Measurements from ENCODE around the gene CCT7.

Gene CCT7

DNA sequence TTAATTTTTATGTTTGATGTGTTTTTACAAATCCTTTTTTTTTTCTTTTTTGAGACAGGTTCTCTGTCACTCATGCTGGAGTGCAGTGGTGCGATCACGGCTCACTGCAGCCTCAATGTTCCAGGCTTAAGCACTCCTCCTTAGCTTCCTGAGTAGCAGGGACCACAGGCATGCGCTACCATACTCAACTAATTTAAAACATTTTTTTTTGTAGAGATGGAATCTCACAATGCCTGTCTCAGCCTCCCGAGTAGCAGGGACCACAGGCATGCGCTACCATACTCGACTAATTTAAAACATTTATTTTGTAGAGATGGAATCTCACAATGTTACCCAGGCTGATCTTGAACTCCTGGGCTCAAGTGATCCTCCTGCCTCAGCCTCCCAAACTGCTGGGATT, 28.5 kb upstream of the CCT7 start:
- Histone ChIP-seq H3K4me1 (ENCODE audit: control insufficient read depth, insufficient read depth, low read length) (no peaks in the 10 kb centered on the region), H3K36me3 (ENCODE audit: control insufficient read depth in 2 of 2, insufficient read depth in 1 of 2, low read length in 2 of 2) (no peaks in the 10 kb centered on the region), H3K9me3 (ENCODE audit: control insufficient read depth, insufficient read depth, low read depth, low read length) (no peaks in the 10 kb centered on the region), H3K4me3 (ENCODE audit: low read depth, low read length) (no peak overlapping the region), H3K27ac (ENCODE audit: extremely low read depth, low read depth, low read length) (no peak overlapping the region)
- ChIA-PET CTCF (interaction anchor here (0.6 to 1.2 kb wide), 3 partner anchors 28 to 1751 kb away, joined by 3 to 4 read pairs (median 3); no protein-coding TSS in a partner anchor), POLR2A (no interaction called here)
- no peak for TF ChIP-seq ZNF670 (tag by site-specific recombination; IDR thresholded peaks at IDR 0.05; ENCODE audit: low read depth)
- no peak for TF ChIP-seq ZNF626 (tag by site-specific recombination; IDR thresholded peaks at IDR 0.05)
- TF ChIP-seq SETDB1 (IDR thresholded peaks at IDR 0.05; ENCODE audit: insufficient read length, low read length) = no peak
- no peak for TF ChIP-seq FEZF1 (tag by site-specific recombination; IDR thresholded peaks at IDR 0.05)
- no peak for TF ChIP-seq ZNF155 (tag by site-specific recombination; IDR thresholded peaks at IDR 0.05)
- TF ChIP-seq ZNF510 (tag by site-specific recombination; IDR thresholded peaks at IDR 0.05; ENCODE audit: insufficient replicate concordance) = no peak
- no peak for TF ChIP-seq ZNF426 (tag by site-specific recombination; IDR thresholded peaks at IDR 0.05)
- TF ChIP-seq ZNF561 (tag by site-specific recombination; IDR thresholded peaks at IDR 0.05; ENCODE audit: borderline replicate concordance) = no peak
- no peak for TF ChIP-seq ZBTB8A (tag by site-specific recombination; IDR thresholded peaks at IDR 0.05)
- no peak for TF ChIP-seq RBAK (tag by site-specific recombination; IDR thresholded peaks at IDR 0.05)
- TF ChIP-seq ZNF302 (tag by site-specific recombination; IDR thresholded peaks at IDR 0.05; ENCODE audit: low read depth) = no peak
- TF ChIP-seq ZNF223 (tag by site-specific recombination; IDR thresholded peaks at IDR 0.05) = no peak
- TF ChIP-seq SALL2 (tag by site-specific recombination; IDR thresholded peaks at IDR 0.05; ENCODE audit: borderline replicate concordance) = no peak

DNA sequence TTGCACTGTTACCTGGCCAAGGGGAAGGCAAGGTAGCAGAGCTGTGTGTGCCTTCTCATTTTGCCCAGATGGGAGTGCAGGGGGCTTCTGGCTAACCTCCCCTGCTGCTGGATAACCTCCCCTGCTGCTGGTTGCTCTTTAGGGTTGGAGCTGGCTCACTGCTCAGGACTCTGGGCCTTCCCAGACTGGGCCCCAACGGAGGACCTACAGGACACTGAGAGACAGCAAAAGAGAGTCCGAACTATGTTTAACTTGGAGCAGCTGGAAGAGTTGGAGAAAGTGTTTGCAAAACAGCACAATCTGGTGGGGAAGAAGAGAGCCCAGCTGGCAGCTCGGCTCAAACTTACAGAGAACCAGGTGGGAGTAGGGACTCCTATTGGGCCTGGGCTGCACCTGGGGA, 25.9 kb upstream of the CCT7 start:
- H3K4me1 ChIP-seq (ENCODE audit: control insufficient read depth, insufficient read depth, low read length) = no peaks in the 10 kb centered on the region
- TF ChIP-seq ZNF223 (tag by site-specific recombination; IDR thresholded peaks at IDR 0.05) (no peak), ZNF423 (tag by site-specific recombination; IDR thresholded peaks at IDR 0.05) (no peak), ZBTB17 (tag by site-specific recombination; IDR thresholded peaks at IDR 0.05) (no peak), ZNF654 (tag by site-specific recombination; IDR thresholded peaks at IDR 0.05; ENCODE audit: low read depth) (no peak), YY2 (tag by site-specific recombination; IDR thresholded peaks at IDR 0.05) (no peak), ZNF416 (tag by site-specific recombination; IDR thresholded peaks at IDR 0.05) (no peak), ZFHX2 (tag by site-specific recombination; conservative IDR thresholded peaks at IDR 0.05) (no peak), ZNF394 (tag by site-specific recombination; IDR thresholded peaks at IDR 0.05; ENCODE audit: borderline replicate concordance) (no peak), ZBTB6 (tag by site-specific recombination; IDR thresholded peaks at IDR 0.05) (no peak), ZNF16 (tag by site-specific recombination; IDR thresholded peaks at IDR 0.05; ENCODE audit: low read depth) (no peak), REPIN1 (tag by site-specific recombination; IDR thresholded peaks at IDR 0.05; ENCODE audit: low read depth) (no peak), TSHZ1 (tag by site-specific recombination; IDR thresholded peaks at IDR 0.05; ENCODE audit: borderline replicate concordance) (no peak)
- TF ChIP-seq, protein P1, sequence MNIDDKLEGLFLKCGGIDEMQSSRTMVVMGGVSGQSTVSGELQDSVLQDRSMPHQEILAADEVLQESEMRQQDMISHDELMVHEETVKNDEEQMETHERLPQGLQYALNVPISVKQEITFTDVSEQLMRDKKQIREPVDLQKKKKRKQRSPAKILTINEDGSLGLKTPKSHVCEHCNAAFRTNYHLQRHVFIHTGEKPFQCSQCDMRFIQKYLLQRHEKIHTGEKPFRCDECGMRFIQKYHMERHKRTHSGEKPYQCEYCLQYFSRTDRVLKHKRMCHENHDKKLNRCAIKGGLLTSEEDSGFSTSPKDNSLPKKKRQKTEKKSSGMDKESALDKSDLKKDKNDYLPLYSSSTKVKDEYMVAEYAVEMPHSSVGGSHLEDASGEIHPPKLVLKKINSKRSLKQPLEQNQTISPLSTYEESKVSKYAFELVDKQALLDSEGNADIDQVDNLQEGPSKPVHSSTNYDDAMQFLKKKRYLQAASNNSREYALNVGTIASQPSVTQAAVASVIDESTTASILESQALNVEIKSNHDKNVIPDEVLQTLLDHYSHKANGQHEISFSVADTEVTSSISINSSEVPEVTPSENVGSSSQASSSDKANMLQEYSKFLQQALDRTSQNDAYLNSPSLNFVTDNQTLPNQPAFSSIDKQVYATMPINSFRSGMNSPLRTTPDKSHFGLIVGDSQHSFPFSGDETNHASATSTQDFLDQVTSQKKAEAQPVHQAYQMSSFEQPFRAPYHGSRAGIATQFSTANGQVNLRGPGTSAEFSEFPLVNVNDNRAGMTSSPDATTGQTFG (tag by site-specific recombination; IDR thresholded peaks at IDR 0.05; ENCODE audit: borderline replicate concordance) = no peak
- H3K4me3 ChIP-seq (ENCODE audit: low read depth, low read length) = no peak overlapping the region
- CTCF ChIA-PET = interaction anchor here (1.6 kb wide), 1 partner anchor 31 kb away, joined by 5 read pairs; no protein-coding TSS in a partner anchor
- POLR2A ChIA-PET = no interaction called here
- no peaks in the 10 kb centered on the region for H3K9me3 ChIP-seq (ENCODE audit: control insufficient read depth, insufficient read depth, low read depth, low read length)
- no peak overlapping the region for H3K27ac ChIP-seq (ENCODE audit: extremely low read depth, low read depth, low read length)
- H3K36me3 ChIP-seq (ENCODE audit: control insufficient read depth in 2 of 2, insufficient read depth in 1 of 2, low read length in 2 of 2) = no peaks in the 10 kb centered on the region

All from HEK293 (cell line).